HepG2 (cell line): ENCODE data around the gene ZMYND8. TPM values are rescaled to one million over a fixed set of nuclear protein-coding genes. Genes with fewer than 3 reads are reported as not detected.

Experiments
- DZIP1 ChIP-seq: sonication (generic); formaldehyde crosslinking; IDR thresholded peaks from 2 replicates; pipeline ENCODE4 v1.5.0; 2020; ENCODE audit warnings: mild to moderate bottlenecking, missing genetic modification reagents
- JDP2 ChIP-seq: sonication (generic); formaldehyde crosslinking; IDR thresholded peaks from 2 replicates; pipeline ENCODE4 v1.8.1; 2022; ENCODE audit warnings: missing genetic modification reagents, borderline replicate concordance
- MYNN ChIP-seq: sonication (generic); formaldehyde crosslinking; IDR thresholded peaks from 2 replicates; pipeline ENCODE4 v1.4.0; 2020; ENCODE audit warnings: mild to moderate bottlenecking, low read depth, missing genetic modification reagents
- PRDM15 ChIP-seq: sonication (generic); formaldehyde crosslinking; IDR thresholded peaks from 2 replicates; pipeline ENCODE4 v1.4.0; 2020; ENCODE audit warnings: missing genetic modification reagents
- SCMH1 ChIP-seq: sonication (generic); formaldehyde crosslinking; IDR thresholded peaks from 2 replicates; pipeline ENCODE4 v1.9.0; 2021; ENCODE audit warnings: missing genetic modification reagents, mild to moderate bottlenecking, borderline replicate concordance
- SMC3 ChIP-seq: IDR thresholded peaks from 2 replicates; pipeline ENCODE4 v1.6.1; 2011; ENCODE audit warnings: low read length, improper control_type of control experiment
- ZBTB40 ChIP-seq, 2 experiments: fragments of 450-650 bp in 1 of 2; sonication (generic) in 1 of 2; formaldehyde crosslinking in 1 of 2; IDR thresholded peaks; 2 replicates each; pipeline versions ENCODE4 v1.6.1 to v1.8.0; 2016 to 2022; ENCODE audit warnings: antibody characterized with exemption in 1 of 2, mild to moderate bottlenecking in 1 of 2, missing genetic modification reagents in 1 of 2
- ZNF644 ChIP-seq: IDR thresholded peaks from 2 replicates; pipeline ENCODE4 v1.6.1; 2016; ENCODE audit warnings: low read depth
- ZNF674 ChIP-seq: sonication (generic); formaldehyde crosslinking; IDR thresholded peaks from 2 replicates; pipeline ENCODE4 v1.5.0; 2020; ENCODE audit warnings: low read depth, mild to moderate bottlenecking, missing genetic modification reagents
- ZSCAN25 ChIP-seq: sonication (generic); formaldehyde crosslinking; IDR thresholded peaks from 2 replicates; pipeline ENCODE4 v1.8.0; 2022; ENCODE audit warnings: mild to moderate bottlenecking, missing genetic modification reagents
- polyA plus RNA-seq, 8 experiments: library from polyadenylated mRNA; depleted of rRNA in 3 of 8; stranded (reverse) in 7 of 8; unstranded in 1 of 8; fragments of >200 nt; fragmentation: Illumina TruSeq in 4 of 8; extraction: Trizol in 4 of 8; gene quantifications; 2 replicates each; pipeline versions ENCODE4 v1.2.1 to v1.2.3, GENCODE V29; 2011 to 2016; ENCODE audit warnings: low read depth in 4 of 8, missing spikeins in 1 of 8, mixed read lengths in 1 of 8; ENCODE audit not compliant: insufficient read depth in 1 of 8
- total RNA-seq, 5 experiments: library from RNA; depleted of rRNA; stranded (reverse); fragments of >200 nt; fragmentation: Illumina TruSeq; extraction: Trizol; gene quantifications; 2 replicates each; pipeline ENCODE4 v1.2.3, GENCODE V29; 2016; ENCODE audit warnings: low read depth in 1 of 5
- TF ChIP-seq, protein P1 (sequence below): IDR thresholded peaks from 2 replicates; pipeline ENCODE4 v1.6.1; 2018; ENCODE audit warnings: missing genetic modification reagents, mild to moderate bottlenecking, missing compliant biosample characterization

The ZMYND8 gene
- total and polyA plus RNA-seq, 2 of the 13 experiments (the other 11 are each of a cell fraction or from before 2014, with no cell fraction given), result 53.9 to 84.7 TPM

DNA sequence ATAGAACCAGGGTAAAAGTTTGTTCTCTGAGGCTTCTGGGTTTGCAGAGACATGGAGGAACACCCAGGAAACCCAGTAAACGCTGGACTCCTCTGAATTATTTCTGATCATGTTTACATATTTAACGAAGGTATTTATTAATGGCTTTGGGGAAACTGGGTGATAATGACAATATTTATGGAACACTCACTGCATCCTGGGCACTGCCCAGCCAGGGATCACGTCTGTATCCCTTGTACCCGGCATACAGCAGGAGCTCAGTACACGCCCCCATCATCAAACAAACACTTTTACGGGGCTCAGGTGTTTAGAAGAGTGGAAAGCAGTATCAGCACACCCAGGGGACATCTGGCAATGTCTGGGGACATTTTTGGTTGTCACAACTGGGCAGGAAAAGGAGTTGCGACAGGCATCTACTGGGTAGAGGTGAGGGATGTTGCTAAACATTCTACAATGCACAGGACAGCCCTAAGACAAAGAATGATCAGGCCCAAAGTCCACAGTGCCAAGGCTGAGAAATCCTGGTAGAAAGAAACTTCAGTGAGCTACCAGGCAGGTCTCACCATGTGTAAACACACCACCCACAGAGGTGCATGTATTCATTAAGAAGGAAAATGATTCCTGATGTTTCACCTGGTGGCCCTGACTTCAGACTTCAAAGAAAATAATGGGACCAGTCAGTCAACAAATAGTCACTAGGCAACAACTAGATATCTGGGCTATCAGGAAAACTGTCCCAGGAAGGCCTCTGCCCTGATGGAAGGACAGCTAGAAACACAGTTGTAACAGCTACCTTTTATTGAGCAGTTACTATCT is 35.3 kb downstream of the ZMYND8 start (continued):
- TF ChIP-seq JDP2 (CRISPR knock-in tag) (no peak), ZNF674 (no peak), ZSCAN25 (CRISPR knock-in tag) (no peak; the same call in 1 of the 2 replicates), SMC3 (no peak), ZNF644 (CRISPR knock-in tag) (peak; percentile 86), MYNN (0 out of 2 replicates have a peak, but pooled peaks have one; percentile 85), PRDM15 (CRISPR knock-in tag) (no peak), SCMH1 (CRISPR knock-in tag) (no peak), DZIP1 (CRISPR knock-in tag) (no peak), ZBTB40 (IDR thresholded peaks at IDR 0.05) (no peak), ZBTB40 (CRISPR knock-in tag; IDR thresholded peaks at IDR 0.05) (no peak)
- TF ChIP-seq, protein P1, sequence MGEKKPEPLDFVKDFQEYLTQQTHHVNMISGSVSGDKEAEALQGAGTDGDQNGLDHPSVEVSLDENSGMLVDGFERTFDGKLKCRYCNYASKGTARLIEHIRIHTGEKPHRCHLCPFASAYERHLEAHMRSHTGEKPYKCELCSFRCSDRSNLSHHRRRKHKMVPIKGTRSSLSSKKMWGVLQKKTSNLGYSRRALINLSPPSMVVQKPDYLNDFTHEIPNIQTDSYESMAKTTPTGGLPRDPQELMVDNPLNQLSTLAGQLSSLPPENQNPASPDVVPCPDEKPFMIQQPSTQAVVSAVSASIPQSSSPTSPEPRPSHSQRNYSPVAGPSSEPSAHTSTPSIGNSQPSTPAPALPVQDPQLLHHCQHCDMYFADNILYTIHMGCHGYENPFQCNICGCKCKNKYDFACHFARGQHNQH (CRISPR knock-in tag), result peak; percentile 98
